T-cell (primary cell): Measurements from ENCODE around the gene ARSB. TPM values are rescaled to one million over a fixed set of nuclear protein-coding genes. Genes with fewer than 3 reads are reported as not detected.

ENCODE experiments used
- ATAC-seq, 4 experiments: fragments of 200-7000 bp in 3 of 4; fragments of 150-1000 bp in 1 of 4; cut with Tn5 transposase; replicated peaks in 1 of 4; 1 replicate in 3 of 4; 2 replicates in 1 of 4; pipeline ENCODE4 v1.10.0; 2021; ENCODE audit warnings: moderate library complexity in 3 of 4, mild to moderate bottlenecking in 2 of 4, moderate number of reproducible peaks in 1 of 4
- CTCF ChIA-PET, 2 donors: fragments of 300-600 bp; sonication (Branson Sonifier 250); formaldehyde crosslinking; loops; one replicate each; lab custom pipeline; 2022; ENCODE audit warnings: antibody characterized with exemption in 2 of 2; lab: Charles Lee
- POLR2A ChIA-PET, 2 donors: fragments of 300-600 bp; sonication (Branson Sonifier 250); formaldehyde crosslinking; loops; one replicate each; lab custom pipeline; 2022; ENCODE audit warnings: antibody characterized with exemption in 2 of 2; lab: Charles Lee
- DNase-seq, 35 experiments: peaks; one replicate each; pipeline versions ENCODE4 v3.0.0 to v3.0.0-alpha.2; 2013 to 2023
- H3K27ac ChIP-seq: one replicate; pipeline ENCODE4 v1.5.1; 2013; ENCODE audit warnings: low read length
- H3K27me3 ChIP-seq, 2 experiments: replicated peaks in 1 of 2; 1 replicate in 1 of 2; 2 replicates in 1 of 2; pipeline versions ENCODE4 v1.6.1 to v1.7.0; 2013; ENCODE audit warnings: low read length in 1 of 2, mixed read lengths in 1 of 2; ENCODE audit not compliant: control insufficient read depth in 2 of 2, insufficient read depth in 2 of 2; ENCODE audit errors: extremely low read depth in 1 of 2
- H3K36me3 ChIP-seq, 2 donors: 1 replicate in 1 of 2; 2 replicates in 1 of 2; pipeline versions ENCODE4 v1.6.1 to v1.7.0; 2013; ENCODE audit warnings: low read length in 1 of 2; ENCODE audit not compliant: control insufficient read depth in 2 of 2, insufficient read depth in 1 of 2; ENCODE audit errors: extremely low read depth in 1 of 2
- H3K4me1 ChIP-seq, 2 experiments: 1 replicate in 1 of 2; 2 replicates in 1 of 2; pipeline versions ENCODE4 v1.6.1 to v1.7.0; 2013; ENCODE audit warnings: low read length in 2 of 2, mixed read lengths in 1 of 2; ENCODE audit not compliant: insufficient read depth in 2 of 2, control insufficient read depth in 1 of 2; ENCODE audit errors: extremely low read depth in 1 of 2
- H3K4me3 ChIP-seq, 2 donors: 1 replicate in 1 of 2; 2 replicates in 1 of 2; pipeline versions ENCODE4 v1.5.1 to v1.7.0; 2013; ENCODE audit warnings: mild to moderate bottlenecking in 2 of 2, low read length in 1 of 2, moderate library complexity in 1 of 2; ENCODE audit not compliant: control insufficient read depth in 1 of 2; ENCODE audit errors: extremely low read depth in 1 of 2
- H3K9me3 ChIP-seq: 2 replicates; pipeline ENCODE4 v1.7.0; 2013
- H3K27ac Mint-ChIP-seq, 2 donors: one replicate each; pipeline ENCODE4 v1.8.0; 2020 to 2021; ENCODE audit warnings: mild to moderate bottlenecking in 2 of 2, mixed read lengths in 2 of 2
- H3K27me3 Mint-ChIP-seq, 2 donors: one replicate each; pipeline ENCODE4 v1.8.0; 2021 to 2022; ENCODE audit warnings: mixed read lengths in 2 of 2
- H3K36me3 Mint-ChIP-seq: one replicate; pipeline ENCODE4 v1.8.0; 2021; ENCODE audit warnings: mixed read lengths
- H3K4me1 Mint-ChIP-seq, 3 donors: one replicate each; pipeline ENCODE4 v1.8.0; 2020 to 2022; ENCODE audit warnings: mixed read lengths in 3 of 3, mild to moderate bottlenecking in 1 of 3
- H3K4me3 Mint-ChIP-seq, 3 donors: one replicate each; pipeline ENCODE4 v1.8.0; 2020 to 2022; ENCODE audit warnings: mild to moderate bottlenecking in 3 of 3, mixed read lengths in 3 of 3, moderate library complexity in 3 of 3
- H3K9me3 Mint-ChIP-seq, 3 donors: one replicate each; pipeline ENCODE4 v1.8.0; 2020 to 2022; ENCODE audit warnings: mixed read lengths in 3 of 3
- WGBS: methylation state at CpG from one replicate; pipeline ENCODE4 v1.1.5; 2013; ENCODE audit warnings: missing lambda C conversion rate; ENCODE audit not compliant: insufficient coverage; 5-methylcytosine and 5-hydroxymethylcytosine counted together
- total RNA-seq, 35 experiments: library from RNA in 6 of 35; stranded (reverse) in 6 of 35; fragments of 120-200 nt in 1 of 35; gene quantifications; one replicate each; pipeline versions ENCODE4 v1.2.1 to v1.2.4 and lab custom pipeline; 2013 to 2026

The ARSB gene
- total RNA-seq, 5 donors from 2014 or later (not counting 1 experiment from before 2014, with no cell fraction given): 5.6 to 7.1 (median 6.9) TPM

DNA sequence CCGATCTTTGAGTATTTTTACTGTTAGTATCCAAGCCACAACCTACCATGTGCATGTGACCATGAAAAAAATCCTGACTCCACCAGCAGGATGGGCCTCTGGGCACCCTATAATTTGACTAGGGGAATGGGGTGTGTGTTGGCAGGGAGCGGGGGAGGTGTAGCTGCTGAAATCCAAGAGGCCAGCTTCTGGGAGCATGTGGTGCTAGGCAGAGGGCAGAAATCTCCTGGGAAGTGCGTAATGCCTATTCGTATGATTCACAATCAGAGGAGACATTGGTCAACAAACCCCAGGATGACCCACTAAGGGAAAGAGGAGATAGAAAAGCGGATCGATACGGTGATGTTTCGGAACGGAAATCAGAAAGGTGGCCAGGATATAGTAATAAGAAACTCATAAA, 149.9 kb downstream of the ARSB start:
- no peak overlapping the region for H3K4me3 ChIP-seq
- Mint-ChIP-seq H3K36me3 (peaks cover 58% of the 10 kb centered on the region), H3K27me3 (no peaks in the 10 kb centered on the region), H3K4me3 (no peak overlapping the region), H3K4me1 (no peaks in the 10 kb centered on the region), H3K27ac (no peak overlapping the region), H3K9me3 (no peaks in the 10 kb centered on the region)
- ChIA-PET POLR2A (no interaction called here), CTCF (no interaction called here)
- WGBS: 93% methylated on average over 1 of the region's 9 CpGs
- no peaks in the 10 kb centered on the region for H3K4me1 ChIP-seq
- no peaks in the 10 kb centered on the region for H3K36me3 ChIP-seq
- H3K27me3 ChIP-seq: no peaks in the 10 kb centered on the region
- no peak overlapping the region for H3K27ac ChIP-seq
- no peak for DNase-seq
- no peak for ATAC-seq
- no peaks in the 10 kb centered on the region for H3K9me3 ChIP-seq

GRCh38 chr5:78833284-78833683, 151.8 kb downstream of the ARSB start:
- CTCF ChIA-PET: no interaction called here
- POLR2A ChIA-PET: no interaction called here

DNA sequence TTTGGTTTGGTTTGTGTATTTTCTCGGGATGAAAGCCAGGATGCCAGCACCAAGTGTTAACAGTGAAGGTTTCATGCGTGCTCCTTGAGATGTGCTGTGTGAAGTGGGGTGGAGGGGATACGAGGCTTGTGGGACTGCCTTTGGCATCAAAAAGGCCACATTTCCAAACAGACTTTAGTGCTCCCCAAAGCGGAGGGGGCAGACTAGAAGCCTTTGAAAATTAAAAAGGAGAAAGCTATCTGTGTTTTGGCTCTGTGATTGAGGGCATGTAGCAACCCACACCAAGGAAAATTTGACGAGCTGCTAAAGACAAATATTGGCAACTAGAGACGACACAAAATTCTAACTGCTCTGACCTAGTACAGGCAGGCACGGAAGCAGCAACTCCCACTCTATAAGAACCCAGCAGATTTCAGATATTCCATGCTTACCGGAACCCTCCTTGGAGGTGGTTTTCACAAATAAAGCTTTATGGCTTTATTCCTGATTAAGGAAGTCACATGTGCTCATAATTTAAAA, 154.5 kb downstream of the ARSB start:
- H3K9me3 ChIP-seq: no peaks in the 10 kb centered on the region
- H3K27me3 Mint-ChIP-seq: no peaks in the 10 kb centered on the region
- no peak overlapping the region for H3K27ac ChIP-seq
- no peaks in the 10 kb centered on the region for H3K9me3 Mint-ChIP-seq
- no peaks in the 10 kb centered on the region for H3K4me1 ChIP-seq
- no peak for DNase-seq
- H3K27ac Mint-ChIP-seq: no peak overlapping the region
- CTCF ChIA-PET: no interaction called here
- H3K36me3 ChIP-seq: no peaks in the 10 kb centered on the region
- H3K27me3 ChIP-seq: no peaks in the 10 kb centered on the region
- no peak overlapping the region for H3K4me3 Mint-ChIP-seq
- no peak overlapping the region for H3K4me3 ChIP-seq
- H3K36me3 Mint-ChIP-seq: peaks cover 39% of the 10 kb centered on the region
- POLR2A ChIA-PET: no interaction called here
- WGBS: 53% methylated on average over 4 of the region's 8 CpGs
- no peaks in the 10 kb centered on the region for H3K4me1 Mint-ChIP-seq
- ATAC-seq: no peak

More at GRCh38 chr5:78833284-78833683, 151.8 kb downstream of the ARSB start:
- H3K9me3 ChIP-seq: no peaks in the 10 kb centered on the region
- H3K4me1 Mint-ChIP-seq: no peaks in the 10 kb centered on the region
- no peaks in the 10 kb centered on the region for H3K4me1 ChIP-seq
- peaks cover 57% of the 10 kb centered on the region for H3K36me3 Mint-ChIP-seq
- no peak overlapping the region for H3K4me3 ChIP-seq
- no peak for ATAC-seq
- no peak for DNase-seq
- no peaks in the 10 kb centered on the region for H3K27me3 ChIP-seq
- WGBS: 100% methylated on average over 1 of the region's 3 CpGs
- H3K27me3 Mint-ChIP-seq: no peaks in the 10 kb centered on the region
- H3K27ac Mint-ChIP-seq: no peak overlapping the region
- H3K9me3 Mint-ChIP-seq: no peaks in the 10 kb centered on the region
- H3K36me3 ChIP-seq: no peaks in the 10 kb centered on the region
- H3K27ac ChIP-seq: no peak overlapping the region
- H3K4me3 Mint-ChIP-seq: no peak overlapping the region

GRCh38 chr5:78829811-78830527, 155.1 kb downstream of the ARSB start:
- 88% methylated on average over 2 of the region's 6 CpGs for WGBS
- Mint-ChIP-seq H3K4me1 (no peaks in the 10 kb centered on the region), H3K27me3 (no peaks in the 10 kb centered on the region), H3K4me3 (no peak overlapping the region), H3K36me3 (peaks cover 33% of the 10 kb centered on the region), H3K9me3 (no peaks in the 10 kb centered on the region), H3K27ac (no peak overlapping the region)
- no peaks in the 10 kb centered on the region for H3K36me3 ChIP-seq
- DNase-seq: no peak
- H3K4me1 ChIP-seq: no peaks in the 10 kb centered on the region
- H3K9me3 ChIP-seq: no peaks in the 10 kb centered on the region
- ChIA-PET CTCF (no interaction called here), POLR2A (no interaction called here)
- no peak overlapping the region for H3K4me3 ChIP-seq
- ATAC-seq: no peak
- H3K27me3 ChIP-seq: no peaks in the 10 kb centered on the region
- no peak overlapping the region for H3K27ac ChIP-seq

DNA sequence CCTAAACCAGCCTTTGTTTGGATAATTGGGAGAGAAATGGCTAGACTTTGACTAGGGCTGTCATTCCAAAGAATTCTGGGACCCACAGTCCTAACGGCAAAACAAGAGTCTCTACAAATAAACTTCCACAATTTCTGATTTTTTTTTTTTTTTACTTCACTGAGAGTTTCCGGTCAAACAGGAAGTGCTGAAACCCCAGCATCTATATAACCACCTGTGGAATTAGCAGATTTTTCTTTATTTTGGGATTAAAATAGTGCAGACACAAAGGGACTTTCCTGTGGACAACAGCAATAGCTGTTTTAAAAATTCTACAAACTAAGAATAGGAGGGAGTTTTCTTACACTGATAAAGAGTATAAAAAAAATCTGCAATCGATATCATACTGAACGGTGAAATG, 157.4 kb downstream of the ARSB start:
- no peak overlapping the region for H3K27ac ChIP-seq
- no peaks in the 10 kb centered on the region for H3K9me3 ChIP-seq
- ATAC-seq: no peak
- ChIA-PET POLR2A (no interaction called here), CTCF (no interaction called here)
- H3K36me3 Mint-ChIP-seq: peaks cover 32% of the 10 kb centered on the region
- no peak overlapping the region for H3K4me3 Mint-ChIP-seq
- no peak for DNase-seq
- no peaks in the 10 kb centered on the region for H3K4me1 Mint-ChIP-seq
- H3K36me3 ChIP-seq: no peaks in the 10 kb centered on the region
- H3K27me3 Mint-ChIP-seq: no peaks in the 10 kb centered on the region
- no peaks in the 10 kb centered on the region for H3K9me3 Mint-ChIP-seq
- H3K4me1 ChIP-seq: no peaks in the 10 kb centered on the region
- H3K4me3 ChIP-seq: no peak overlapping the region
- no peak overlapping the region for H3K27ac Mint-ChIP-seq
- no CpG with 5 or more reads among the region's 4 CpGs for WGBS
- no peaks in the 10 kb centered on the region for H3K27me3 ChIP-seq

DNA sequence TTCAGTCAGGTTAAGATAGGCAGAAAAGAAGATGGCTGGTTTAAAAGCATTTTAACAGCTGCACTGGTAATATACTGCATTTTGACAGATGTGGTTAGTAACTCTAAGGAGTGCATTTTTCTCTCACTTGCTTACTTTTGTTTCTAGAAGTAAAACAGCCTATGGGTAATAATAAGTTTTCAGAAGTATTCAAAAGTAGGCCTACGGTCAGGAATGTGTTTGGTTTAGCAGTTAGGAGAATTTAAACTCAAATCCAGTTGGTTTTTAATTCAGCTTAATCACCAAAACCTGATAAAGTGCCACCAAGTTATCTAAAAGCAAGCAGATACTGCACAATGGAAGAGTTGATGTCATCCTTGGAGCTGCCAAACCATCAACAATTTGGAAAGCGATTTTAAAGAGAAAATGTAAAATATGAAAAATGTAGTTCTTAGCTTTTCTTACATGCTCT, 160.3 kb downstream of the ARSB start:
- Histone ChIP-seq H3K9me3 (no peaks in the 10 kb centered on the region), H3K27ac (no peak overlapping the region), H3K27me3 (no peaks in the 10 kb centered on the region), H3K4me3 (no peak overlapping the region), H3K36me3 (no peaks in the 10 kb centered on the region), H3K4me1 (no peaks in the 10 kb centered on the region)
- H3K27me3 Mint-ChIP-seq: no peaks in the 10 kb centered on the region
- WGBS: no CpG with 5 or more reads among the region's 2 CpGs
- no peaks in the 10 kb centered on the region for H3K9me3 Mint-ChIP-seq
- no peak for ATAC-seq
- H3K27ac Mint-ChIP-seq: no peak overlapping the region
- no peaks in the 10 kb centered on the region for H3K4me1 Mint-ChIP-seq
- H3K36me3 Mint-ChIP-seq: peaks cover 25% of the 10 kb centered on the region
- CTCF ChIA-PET: no interaction called here
- no peak for DNase-seq
- POLR2A ChIA-PET: no interaction called here
- H3K4me3 Mint-ChIP-seq: no peak overlapping the region
